ENCODE measurements around the gene ABHD12B.

- TF ChIP-seq, protein P1, sequence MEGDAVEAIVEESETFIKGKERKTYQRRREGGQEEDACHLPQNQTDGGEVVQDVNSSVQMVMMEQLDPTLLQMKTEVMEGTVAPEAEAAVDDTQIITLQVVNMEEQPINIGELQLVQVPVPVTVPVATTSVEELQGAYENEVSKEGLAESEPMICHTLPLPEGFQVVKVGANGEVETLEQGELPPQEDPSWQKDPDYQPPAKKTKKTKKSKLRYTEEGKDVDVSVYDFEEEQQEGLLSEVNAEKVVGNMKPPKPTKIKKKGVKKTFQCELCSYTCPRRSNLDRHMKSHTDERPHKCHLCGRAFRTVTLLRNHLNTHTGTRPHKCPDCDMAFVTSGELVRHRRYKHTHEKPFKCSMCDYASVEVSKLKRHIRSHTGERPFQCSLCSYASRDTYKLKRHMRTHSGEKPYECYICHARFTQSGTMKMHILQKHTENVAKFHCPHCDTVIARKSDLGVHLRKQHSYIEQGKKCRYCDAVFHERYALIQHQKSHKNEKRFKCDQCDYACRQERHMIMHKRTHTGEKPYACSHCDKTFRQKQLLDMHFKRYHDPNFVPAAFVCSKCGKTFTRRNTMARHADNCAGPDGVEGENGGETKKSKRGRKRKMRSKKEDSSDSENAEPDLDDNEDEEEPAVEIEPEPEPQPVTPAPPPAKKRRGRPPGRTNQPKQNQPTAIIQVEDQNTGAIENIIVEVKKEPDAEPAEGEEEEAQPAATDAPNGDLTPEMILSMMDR (IDR thresholded peaks at IDR 0.05) = no peak
- TF ChIP-seq POLR2A (IDR thresholded peaks at IDR 0.05) = no peak
Observed at GRCh38 chr14:50830044-50830931, 41.6 kb upstream of the ABHD12B start.

All from lower leg skin (tissue), 3 donors.